Activated gamma-delta T cell (primary cell): ENCODE results near the gene SCMH1.
"Not testable (repeated sequence)": the region's sequence is repeated elsewhere in the genome, so short reads cannot be mapped to it uniquely, and the experiment has no call there.

ENCODE experiments used
- DNase-seq: peaks from one replicate; lab custom pipeline; 2025; lab: John Stamatoyannopoulos, UW

Gene SCMH1

GRCh38 chr1:41211608-41212007 lies 30.5 kb downstream of the SCMH1 start:
- DNase-seq, result not testable (repeated sequence)

- DNase-seq, result not testable (repeated sequence)
These were observed 35.1 kb downstream of the SCMH1 start for GRCh38 chr1:41207053-41207452.

GRCh38 chr1:41200728-41201127 lies 41.4 kb downstream of the SCMH1 start:
- no peak for DNase-seq

GRCh38 chr1:41199375-41199774 lies 42.7 kb downstream of the SCMH1 start:
- DNase-seq, result no peak

- DNase-seq, result no peak
These were observed 49.5 kb downstream of the SCMH1 start for GRCh38 chr1:41192456-41193178.

GRCh38 chr1:41184446-41184845 lies 57.7 kb downstream of the SCMH1 start:
- no peak for DNase-seq

GRCh38 chr1:41178230-41178629 lies 63.9 kb downstream of the SCMH1 start:
- DNase-seq, result not testable (repeated sequence)

- no peak for DNase-seq
These were observed 66.6 kb downstream of the SCMH1 start for GRCh38 chr1:41175546-41175945.

- no peak for DNase-seq
These were observed 67.9 kb downstream of the SCMH1 start for GRCh38 chr1:41174170-41174569.

- no peak for DNase-seq
These were observed 68.5 kb downstream of the SCMH1 start for GRCh38 chr1:41173651-41174050.

- DNase-seq, result no peak
These were observed 70.7 kb downstream of the SCMH1 start for GRCh38 chr1:41171266-41171874.

GRCh38 chr1:41169799-41170180 lies 72.3 kb downstream of the SCMH1 start:
- DNase-seq, result no peak

GRCh38 chr1:41169066-41169798 lies 72.9 kb downstream of the SCMH1 start:
- DNase-seq, result no peak

- no peak for DNase-seq
These were observed 74.4 kb downstream of the SCMH1 start for GRCh38 chr1:41167667-41168066.

- no peak for DNase-seq
These were observed 77.4 kb downstream of the SCMH1 start for GRCh38 chr1:41164727-41165126.

- DNase-seq, result no peak
These were observed 79.7 kb downstream of the SCMH1 start for GRCh38 chr1:41162441-41162840.

GRCh38 chr1:41161846-41162245 lies 80.3 kb downstream of the SCMH1 start:
- DNase-seq, result no peak

GRCh38 chr1:41160498-41161110 lies 81.5 kb downstream of the SCMH1 start:
- no peak for DNase-seq

- no peak for DNase-seq
These were observed 83.1 kb downstream of the SCMH1 start for GRCh38 chr1:41158966-41159365.

- DNase-seq, result no peak
These were observed 83.8 kb downstream of the SCMH1 start for GRCh38 chr1:41158147-41158875.

GRCh38 chr1:41155105-41155504 lies 87.0 kb downstream of the SCMH1 start:
- no peak for DNase-seq

GRCh38 chr1:41153750-41154274 lies 88.3 kb downstream of the SCMH1 start:
- DNase-seq, result no peak
